ENCODE results near the gene COL4A6. TPM values are rescaled to one million over a fixed set of nuclear protein-coding genes. Genes with fewer than 3 reads are reported as not detected.

The COL4A6 gene
- total and polyA plus RNA-seq, 9 donors: 3.3 to 32.1 (median 11.7) TPM

DNA sequence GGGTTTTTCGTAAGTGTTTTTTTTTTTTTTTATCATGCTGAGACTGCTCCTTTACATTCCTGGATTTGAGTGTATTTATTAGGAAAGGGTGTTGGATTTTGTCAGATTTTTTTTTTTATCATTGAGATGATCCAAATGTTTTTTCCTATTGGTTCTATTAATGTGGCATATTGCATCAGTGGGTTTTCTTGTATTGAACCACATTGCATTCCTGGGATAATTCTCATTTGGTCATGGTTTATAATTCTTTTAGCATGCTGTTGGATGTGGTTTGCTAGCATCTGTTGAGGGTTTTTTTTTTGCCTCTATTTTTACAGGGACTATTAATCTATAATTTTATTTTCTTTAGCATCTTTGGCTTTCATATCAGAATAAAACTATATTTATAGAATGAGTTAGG lies 30.3 kb upstream of the COL4A6 start:
- Histone ChIP-seq H3K36me3 (no peaks in the 10 kb centered on the region), H3K4me1 (ENCODE audit: insufficient read depth) (no peaks in the 10 kb centered on the region), H3K27ac (no peak overlapping the region), H3K9me3 (no peaks in the 10 kb centered on the region), H3K4me3 (no peak overlapping the region), H3K27me3 (no peaks in the 10 kb centered on the region)
- intact Hi-C loops (cut with DNase I): no loop called here
- 60 to 79% (median 64%) methylated on average over 1 of the region's 1 CpG for WGBS, 3 donors
- DNase-seq: no peak
- TF ChIP-seq EP300 (IDR thresholded peaks at IDR 0.05) (no peak), POLR2A (IDR thresholded peaks at IDR 0.05) (no peak)
- TF ChIP-seq, protein P1, sequence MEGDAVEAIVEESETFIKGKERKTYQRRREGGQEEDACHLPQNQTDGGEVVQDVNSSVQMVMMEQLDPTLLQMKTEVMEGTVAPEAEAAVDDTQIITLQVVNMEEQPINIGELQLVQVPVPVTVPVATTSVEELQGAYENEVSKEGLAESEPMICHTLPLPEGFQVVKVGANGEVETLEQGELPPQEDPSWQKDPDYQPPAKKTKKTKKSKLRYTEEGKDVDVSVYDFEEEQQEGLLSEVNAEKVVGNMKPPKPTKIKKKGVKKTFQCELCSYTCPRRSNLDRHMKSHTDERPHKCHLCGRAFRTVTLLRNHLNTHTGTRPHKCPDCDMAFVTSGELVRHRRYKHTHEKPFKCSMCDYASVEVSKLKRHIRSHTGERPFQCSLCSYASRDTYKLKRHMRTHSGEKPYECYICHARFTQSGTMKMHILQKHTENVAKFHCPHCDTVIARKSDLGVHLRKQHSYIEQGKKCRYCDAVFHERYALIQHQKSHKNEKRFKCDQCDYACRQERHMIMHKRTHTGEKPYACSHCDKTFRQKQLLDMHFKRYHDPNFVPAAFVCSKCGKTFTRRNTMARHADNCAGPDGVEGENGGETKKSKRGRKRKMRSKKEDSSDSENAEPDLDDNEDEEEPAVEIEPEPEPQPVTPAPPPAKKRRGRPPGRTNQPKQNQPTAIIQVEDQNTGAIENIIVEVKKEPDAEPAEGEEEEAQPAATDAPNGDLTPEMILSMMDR (IDR thresholded peaks at IDR 0.05): no peak

DNA sequence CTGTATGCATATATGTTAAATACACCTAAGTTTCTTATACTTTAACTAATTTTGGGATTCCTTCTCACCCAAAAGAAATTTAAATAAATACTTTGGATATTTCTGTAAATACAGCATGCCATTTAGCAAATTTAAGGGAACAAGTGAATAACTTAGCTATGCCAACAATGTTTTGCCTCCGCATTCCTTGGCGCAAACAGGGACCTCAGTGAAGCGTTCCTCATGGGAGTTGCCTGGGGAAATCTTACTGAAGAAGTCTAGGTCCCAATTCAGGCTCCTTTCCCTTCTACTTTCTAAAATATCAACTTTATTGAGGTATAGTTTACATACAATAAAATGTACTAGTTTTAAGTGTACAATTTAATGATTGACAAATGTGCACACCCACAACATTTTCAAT lies 26.4 kb upstream of the COL4A6 start:
- no peaks in the 10 kb centered on the region for H3K9me3 ChIP-seq
- TF ChIP-seq, protein P1 (IDR thresholded peaks at IDR 0.05): no peak
- H3K27me3 ChIP-seq: no peaks in the 10 kb centered on the region
- H3K4me3 ChIP-seq: no peak overlapping the region
- no peak for DNase-seq
- WGBS, 3 donors: 48 to 54% (median 51%) methylated on average over 3 of the region's 3 CpGs
- no peaks in the 10 kb centered on the region for H3K4me1 ChIP-seq (ENCODE audit: insufficient read depth)
- no peaks in the 10 kb centered on the region for H3K36me3 ChIP-seq
- no peak overlapping the region for H3K27ac ChIP-seq
- intact Hi-C loops (cut with DNase I): no loop called here

DNA sequence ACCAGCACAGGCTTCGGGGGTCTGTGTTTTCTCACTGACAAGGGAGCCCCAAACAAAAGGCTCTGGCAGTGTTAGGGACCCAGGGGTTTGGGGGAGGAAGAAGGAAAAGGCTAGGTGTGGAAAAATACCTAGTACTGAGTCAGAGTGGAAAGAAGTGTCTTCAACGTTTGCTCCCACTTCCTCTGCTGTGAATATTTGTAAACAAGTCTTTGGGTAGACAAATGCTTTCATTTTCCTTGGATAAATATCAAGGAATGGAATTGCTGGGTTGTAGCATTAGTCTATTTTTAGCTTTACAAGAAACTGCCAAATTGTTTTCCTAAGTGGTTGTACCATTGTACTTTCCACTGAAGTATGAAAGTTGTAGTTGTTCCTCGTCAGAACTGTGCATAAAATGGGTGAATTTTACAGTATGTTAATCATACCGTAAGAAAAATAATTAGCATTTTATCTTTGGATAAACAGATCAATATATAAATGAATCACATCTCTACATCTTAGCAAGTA lies 18.8 kb upstream of the COL4A6 start:
- TF ChIP-seq POLR2A (IDR thresholded peaks at IDR 0.05): no peak
- WGBS, 3 donors: 47 to 49% (median 47%) methylated on average over 4 of the region's 4 CpGs
- no peak overlapping the region for H3K4me3 ChIP-seq
- H3K4me1 ChIP-seq (ENCODE audit: insufficient read depth): no peaks in the 10 kb centered on the region
- no peaks in the 10 kb centered on the region for H3K27me3 ChIP-seq
- intact Hi-C loops (cut with DNase I): no loop called here
- no peak for DNase-seq
- H3K36me3 ChIP-seq: no peaks in the 10 kb centered on the region
- no peaks in the 10 kb centered on the region for H3K9me3 ChIP-seq
- H3K27ac ChIP-seq: no peak overlapping the region

DNA sequence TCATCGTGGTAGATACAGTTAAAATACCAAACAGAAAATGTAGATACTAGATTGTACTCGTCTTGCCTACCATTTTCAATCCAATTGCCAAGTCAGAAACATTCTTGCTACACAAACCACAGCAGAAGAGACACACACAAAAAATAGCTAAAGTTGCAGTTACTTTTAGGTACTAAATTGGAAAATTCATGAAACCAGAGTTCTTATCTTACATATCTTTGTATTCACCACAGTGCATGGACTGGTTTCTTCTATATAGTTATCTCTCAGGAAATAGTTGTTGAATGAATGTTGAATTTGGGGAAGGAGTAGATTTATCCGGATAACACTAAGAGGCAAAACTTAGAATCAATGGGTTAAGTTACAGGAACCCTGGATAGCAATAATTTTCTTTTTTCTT lies 15.6 kb upstream of the COL4A6 start:
- Histone ChIP-seq H3K27ac (no peak overlapping the region), H3K9me3 (no peaks in the 10 kb centered on the region), H3K4me3 (no peak overlapping the region), H3K36me3 (no peaks in the 10 kb centered on the region), H3K4me1 (ENCODE audit: insufficient read depth) (no peaks in the 10 kb centered on the region), H3K27me3 (no peaks in the 10 kb centered on the region)
- WGBS, 3 donors: 66 to 71% (median 67%) methylated on average over 3 of the region's 3 CpGs
- TF ChIP-seq EP300 (IDR thresholded peaks at IDR 0.05) (no peak), POLR2A (IDR thresholded peaks at IDR 0.05) (no peak)
- TF ChIP-seq, protein P1 (IDR thresholded peaks at IDR 0.05): no peak
- no peak for DNase-seq
- intact Hi-C loops (cut with DNase I): no loop called here

DNA sequence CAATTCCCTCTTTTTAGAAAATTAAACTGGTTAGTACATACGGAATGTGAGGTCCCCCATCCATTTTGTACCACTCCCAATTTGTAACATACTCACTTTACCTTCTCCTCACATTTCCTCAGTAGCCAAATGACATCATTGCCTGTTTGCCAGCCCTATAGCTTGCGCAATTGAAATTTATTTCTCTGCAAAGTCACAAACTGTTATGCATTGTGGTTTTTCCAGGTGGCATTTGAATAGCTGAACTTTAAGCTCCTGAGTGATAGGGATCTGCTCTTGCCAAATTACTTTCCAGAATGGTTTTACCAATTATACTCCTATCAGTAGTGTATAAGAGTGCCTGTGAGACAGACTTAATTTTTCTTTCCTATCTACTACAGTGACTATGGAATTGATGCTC lies 9.1 kb upstream of the COL4A6 start:
- 61 to 67% (median 61%) methylated on average over 2 of the region's 2 CpGs for WGBS, 3 donors
- DNase-seq: no peak
- intact Hi-C loops (cut with DNase I): no loop called here
- no peaks in the 10 kb centered on the region for H3K36me3 ChIP-seq
- H3K27ac ChIP-seq: no peak overlapping the region
- no peaks in the 10 kb centered on the region for H3K27me3 ChIP-seq
- no peaks in the 10 kb centered on the region for H3K4me1 ChIP-seq (ENCODE audit: insufficient read depth)
- TF ChIP-seq EP300 (IDR thresholded peaks at IDR 0.05) (no peak), POLR2A (IDR thresholded peaks at IDR 0.05) (no peak)
- TF ChIP-seq, protein P1 (IDR thresholded peaks at IDR 0.05): no peak
- H3K4me3 ChIP-seq: no peak overlapping the region
- no peaks in the 10 kb centered on the region for H3K9me3 ChIP-seq
